ENCODE measurements around the gene PGAP6. TPM values are rescaled to one million over a fixed set of nuclear protein-coding genes. Genes with fewer than 3 reads are reported as not detected.
"Not testable (repeated sequence)": the region's sequence is repeated elsewhere in the genome, so short reads cannot be mapped to it uniquely, and the experiment has no call there.

Gene PGAP6
- total and polyA plus RNA-seq, 2 of the 8 experiments (the other 6 are each of a cell fraction or from before 2014, with no cell fraction given) = 86.8 to 364 TPM

GRCh38 chr16:334164-334832, 47.5 kb downstream of the PGAP6 start:
- H2AK5ac ChIP-seq (ENCODE audit: low read depth, low read length) = peak overlapping the region; percentile 90; the same call in 1 of the 2 replicates
- H4K8ac ChIP-seq (ENCODE audit: extremely low read depth, insufficient read depth, low read length); H3K23me2 ChIP-seq (ENCODE audit: low read depth, low read length); H2BK120ac ChIP-seq (replicated peaks; ENCODE audit: low read depth, low read length); H3K4me3 ChIP-seq (ENCODE audit: extremely low read depth in 1 of 4, insufficient read depth in 2 of 4, low read depth in 3 of 4, low read length in 4 of 4); H2BK12ac ChIP-seq (ENCODE audit: low read depth, low read length); H2BK20ac ChIP-seq (ENCODE audit: low read length); H2BK5ac ChIP-seq (ENCODE audit: low read depth, low read length); H3K9ac ChIP-seq (replicated peaks in 1 of 4; ENCODE audit: extremely low read depth in 1 of 4, low read depth in 3 of 4, low read length in 3 of 4); H4K5ac ChIP-seq (ENCODE audit: insufficient read length, low read depth, low read length); FAIRE-seq; CTCF ChIA-PET (ENCODE audit: partially characterized antibody); POLR2A ChIA-PET (ENCODE audit: partially characterized antibody); H3K56ac ChIP-seq (replicated peaks; ENCODE audit: insufficient read length, low read depth, low read length); H3K27me3 ChIP-seq (replicated peaks in 1 of 4; ENCODE audit: control insufficient read depth in 3 of 4, extremely low read depth in 1 of 4, insufficient read depth in 3 of 4, low read length in 3 of 4); H3K9me3 ChIP-seq (ENCODE audit: insufficient read depth in 2 of 2, low read depth in 1 of 2, low read length in 1 of 2); H3K36me3 ChIP-seq (ENCODE audit: control insufficient read depth in 2 of 4, insufficient read depth in 4 of 4, low read length in 3 of 4); H3K27ac ChIP-seq (ENCODE audit: low read depth, low read length); H4K91ac ChIP-seq (replicated peaks; ENCODE audit: insufficient read length, low read length); H3K4ac ChIP-seq (replicated peaks; ENCODE audit: insufficient read length, low read depth, low read length); H3K18ac ChIP-seq (ENCODE audit: extremely low read depth, low read length); H3K4me1 ChIP-seq (replicated peaks in 1 of 4; ENCODE audit: control insufficient read depth in 3 of 4, insufficient read depth in 4 of 4, low read length in 3 of 4); DNase-seq (ENCODE audit: low read depth in 1 of 2, low spot score in 2 of 2); H3K23ac ChIP-seq (ENCODE audit: insufficient read length); H2AFZ ChIP-seq (ENCODE audit: low read length); H3K4me2 ChIP-seq (ENCODE audit: insufficient read depth in 1 of 2, low read depth in 2 of 2, low read length in 2 of 2); H3K14ac ChIP-seq (ENCODE audit: insufficient read length): not testable (repeated sequence)
- peaks cover 11 to 32% of the 10 kb centered on the region in 2 experiments for H4K20me1 ChIP-seq (replicated peaks in 1 of 2; ENCODE audit: control insufficient read depth in 1 of 2, insufficient read depth in 2 of 2, low read length in 2 of 2)
- 96% methylated on average over 5 of the region's 5 CpGs; no CpG with 5 or more reads in 1 of the 2 experiments for WGBS, 2 experiments (ENCODE audit: extremely low coverage in 1 of 2, insufficient coverage in 1 of 2, insufficient read length in 1 of 2, insufficient replicate concordance in 2 of 2, low coverage in 1 of 2, low lambda C conversion rate in 2 of 2, missing lambda C conversion rate in 1 of 2)
- 0 out of 2 replicates have a peak overlapping the region, but pooled peaks have one; percentile 72 for H2BK15ac ChIP-seq (ENCODE audit: low read length)
- peaks cover 39 to 87% of the 10 kb centered on the region in 2 experiments for H3K79me2 ChIP-seq (ENCODE audit: control insufficient read depth in 1 of 2, insufficient read depth in 2 of 2, low read length in 2 of 2)
- H3K79me1 ChIP-seq (ENCODE audit: low read depth, low read length) = peaks cover 29% of the 10 kb centered on the region

All from H1 (cell line).